ENCODE data around the gene ELL2. TPM values are rescaled to one million over a fixed set of nuclear protein-coding genes. Genes with fewer than 3 reads are reported as not detected.

ELL2 gene
- total RNA-seq, 1 donor from 2014 or later: 14.2 TPM

GRCh38 chr5:95959051-95959887 is 2.4 kb downstream of the ELL2 start:
- Mint-ChIP-seq H3K36me3 (no peaks in the 10 kb centered on the region), H3K27ac (no peak overlapping the region), H3K27me3 (ENCODE audit: insufficient read depth, low read depth) (peaks cover 15% of the 10 kb centered on the region), H3K4me1 (peaks cover 34% of the 10 kb centered on the region), H3K9me3 (no peaks in the 10 kb centered on the region), H3K4me3 (peak overlapping the region; percentile 93)
- Histone ChIP-seq H3K4me2 (peak overlapping the region; percentile 94), H3F3A (ENCODE audit: low read depth) (peaks cover 11% of the 10 kb centered on the region), H3K9me3 (ENCODE audit: low read depth) (no peaks in the 10 kb centered on the region), H3K27ac (no peak overlapping the region), H3K36me3 (no peaks in the 10 kb centered on the region), H3K79me2 (ENCODE audit: low read depth) (peaks cover 14% of the 10 kb centered on the region), H3K27me3 (peaks cover 19% of the 10 kb centered on the region), H4K20me1 (ENCODE audit: low read depth) (peaks cover 7% of the 10 kb centered on the region), H3K4me3 (peak overlapping the region; percentile 89), H3K9ac (no peak overlapping the region), H3K4me1 (peaks cover 33% of the 10 kb centered on the region), H2AFZ (replicated peaks) (no peak overlapping the region)
- DNase-seq (ENCODE audit: low spot score): peak; percentile 7
- no peak for TF ChIP-seq EZH2phosphoT487 (IDR thresholded peaks at IDR 0.05)
- no peak for TF ChIP-seq CTCF (IDR thresholded peaks at IDR 0.05)
- TF ChIP-seq EZH2 (IDR thresholded peaks at IDR 0.05): no peak

GRCh38 chr5:95958310-95959014 is 3.2 kb downstream of the ELL2 start:
- TF ChIP-seq CTCF (IDR thresholded peaks at IDR 0.05) (no peak), EZH2 (IDR thresholded peaks at IDR 0.05) (no peak), EZH2phosphoT487 (IDR thresholded peaks at IDR 0.05) (no peak)
- no peak overlapping the region for H3K9ac ChIP-seq
- no peak for DNase-seq (ENCODE audit: low spot score)
- Mint-ChIP-seq H3K27ac (no peak overlapping the region), H3K36me3 (no peaks in the 10 kb centered on the region), H3K4me3 (peak overlapping the region; percentile 93), H3K27me3 (ENCODE audit: insufficient read depth, low read depth) (peaks cover 15% of the 10 kb centered on the region), H3K4me1 (peaks cover 34% of the 10 kb centered on the region), H3K9me3 (peaks cover 2% of the 10 kb centered on the region)
- H3K4me1 ChIP-seq: peaks cover 33% of the 10 kb centered on the region
- H4K20me1 ChIP-seq (ENCODE audit: low read depth): peaks cover 7% of the 10 kb centered on the region
- H3K4me3 ChIP-seq: no peak overlapping the region
- no peaks in the 10 kb centered on the region for H3K9me3 ChIP-seq (ENCODE audit: low read depth)
- H2AFZ ChIP-seq (replicated peaks): no peak overlapping the region
- H3K27me3 ChIP-seq: peaks cover 19% of the 10 kb centered on the region
- H3K36me3 ChIP-seq: no peaks in the 10 kb centered on the region
- no peak overlapping the region for H3K27ac ChIP-seq
- peak overlapping the region; percentile 94 for H3K4me2 ChIP-seq
- peaks cover 14% of the 10 kb centered on the region for H3K79me2 ChIP-seq (ENCODE audit: low read depth)
- peaks cover 11% of the 10 kb centered on the region for H3F3A ChIP-seq (ENCODE audit: low read depth)

- H3K4me3 ChIP-seq: no peak overlapping the region
- no peaks in the 10 kb centered on the region for H3K36me3 ChIP-seq
- H3K4me2 ChIP-seq: no peak overlapping the region
- no peaks in the 10 kb centered on the region for H3K9me3 ChIP-seq (ENCODE audit: low read depth)
- H3F3A ChIP-seq (ENCODE audit: low read depth): peaks cover 8% of the 10 kb centered on the region
- no peak overlapping the region for H3K9ac ChIP-seq
- H4K20me1 ChIP-seq (ENCODE audit: low read depth): peaks cover 7% of the 10 kb centered on the region
- no peaks in the 10 kb centered on the region for H3K36me3 Mint-ChIP-seq
- no peak for DNase-seq (ENCODE audit: low spot score)
- peaks cover 15% of the 10 kb centered on the region for H3K27me3 Mint-ChIP-seq (ENCODE audit: insufficient read depth, low read depth)
- peaks cover 14% of the 10 kb centered on the region for H3K79me2 ChIP-seq (ENCODE audit: low read depth)
- no peak overlapping the region for H3K27ac ChIP-seq
- peaks cover 19% of the 10 kb centered on the region for H3K27me3 ChIP-seq
- no peak overlapping the region for H3K27ac Mint-ChIP-seq
- peaks cover 33% of the 10 kb centered on the region for H3K4me1 ChIP-seq
- peaks cover 34% of the 10 kb centered on the region for H3K4me1 Mint-ChIP-seq
- no peak overlapping the region for H3K4me3 Mint-ChIP-seq
- TF ChIP-seq EZH2 (IDR thresholded peaks at IDR 0.05) (no peak), EZH2phosphoT487 (IDR thresholded peaks at IDR 0.05) (no peak), CTCF (IDR thresholded peaks at IDR 0.05) (no peak)
- H2AFZ ChIP-seq (replicated peaks): no peak overlapping the region
- H3K9me3 Mint-ChIP-seq: peaks cover 2% of the 10 kb centered on the region
Measured at GRCh38 chr5:95957561-95958203, 4.0 kb downstream of the ELL2 start.

All from neural progenitor cell (in vitro differentiated cells).